Measurements from ENCODE around the gene LRRC23. TPM values are rescaled to one million over a fixed set of nuclear protein-coding genes. Genes with fewer than 3 reads are reported as not detected.
A peak's percentile ranks its signal among the peaks of the same experiment; 100 is the strongest.
"Not testable (repeated sequence)": the region's sequence is repeated elsewhere in the genome, so short reads cannot be mapped to it uniquely, and the experiment has no call there.

The LRRC23 gene
- total RNA-seq, 1 donor from 2014 or later = 7.7 TPM

GRCh38 chr12:6894321-6894720, 10.3 kb upstream of the LRRC23 start:
- ATAC-seq (no peak), DNase-seq (no peak)
- intact Hi-C loops (cut with micrococcal nuclease) = no loop called here

- intact Hi-C loops (cut with micrococcal nuclease) = no loop called here
- ATAC-seq (no peak), DNase-seq (no peak)
Measured at GRCh38 chr12:6896846-6897435, 7.7 kb upstream of the LRRC23 start.

GRCh38 chr12:6899427-6899826, 5.2 kb upstream of the LRRC23 start:
- ATAC-seq = no peak
- DNase-seq = no peak
- intact Hi-C loops (cut with micrococcal nuclease) = no loop called here

GRCh38 chr12:6899837-6900519, 4.6 kb upstream of the LRRC23 start:
- DNase-seq = peak; percentile 58
- ATAC-seq = peak; percentile 8
- intact Hi-C loops (cut with micrococcal nuclease) = no loop called here

- DNase-seq = no peak
- ATAC-seq = no peak
- intact Hi-C loops (cut with micrococcal nuclease) = no loop called here
Measured at GRCh38 chr12:6902448-6902847, 2.2 kb upstream of the LRRC23 start.

GRCh38 chr12:6903722-6904121, 900 bp upstream of the LRRC23 start:
- no peak for ATAC-seq
- DNase-seq = no peak
- intact Hi-C loops (cut with micrococcal nuclease) = no loop called here

- no peak for ATAC-seq
- intact Hi-C loops (cut with micrococcal nuclease) = no loop called here
Measured at GRCh38 chr12:6905414-6906040, 905 bp downstream of the LRRC23 start.

GRCh38 chr12:6908141-6908540, 3.5 kb downstream of the LRRC23 start:
- ATAC-seq; intact Hi-C loops (cut with micrococcal nuclease); DNase-seq: not testable (repeated sequence)

More at GRCh38 chr12:6905414-6906040, 905 bp downstream of the LRRC23 start:
- no peak for DNase-seq

GRCh38 chr12:6909421-6910145, 5.0 kb downstream of the LRRC23 start:
- ATAC-seq (no peak), DNase-seq (no peak)
- intact Hi-C loops (cut with micrococcal nuclease) = no loop called here

GRCh38 chr12:6912164-6912935, 7.7 kb downstream of the LRRC23 start:
- intact Hi-C loops (cut with micrococcal nuclease) = no loop called here
- DNase-seq = no peak
- no peak for ATAC-seq

- intact Hi-C loops (cut with micrococcal nuclease) = no loop called here
- peak; percentile 93 for ATAC-seq
- peak; percentile 85 for DNase-seq
Measured at GRCh38 chr12:6914246-6914946, 9.8 kb downstream of the LRRC23 start, which contains the start of gene ENO2. Gene ENO2, plus strand, starts transcription at chr12:6914580. Its CDS starts 1,253 bp downstream, at chr12:6915833.

GRCh38 chr12:6914947-6915788, 10.5 kb downstream of the LRRC23 start:
- no peak for DNase-seq

GRCh38 chr12:6915789-6916285, 11.2 kb downstream of the LRRC23 start:
- DNase-seq (no peak), ATAC-seq (no peak)
- intact Hi-C loops (cut with micrococcal nuclease) = no loop called here

More at GRCh38 chr12:6914947-6915788, 10.5 kb downstream of the LRRC23 start:
- peak; percentile 10 for ATAC-seq
- intact Hi-C loops (cut with micrococcal nuclease) = no loop called here

- intact Hi-C loops (cut with micrococcal nuclease) = no loop called here
- DNase-seq (no peak), ATAC-seq (no peak)
Measured at GRCh38 chr12:6916426-6917200, 12.0 kb downstream of the LRRC23 start.

- no peak for DNase-seq
- intact Hi-C loops (cut with micrococcal nuclease) = no loop called here
- no peak for ATAC-seq
Measured at GRCh38 chr12:6917491-6918231, 13.0 kb downstream of the LRRC23 start.

GRCh38 chr12:6919588-6919987, 15.0 kb downstream of the LRRC23 start:
- intact Hi-C loops (cut with micrococcal nuclease) = no loop called here
- no peak for DNase-seq
- ATAC-seq = no peak

All from left ventricle myocardium superior (tissue), 1 donor.